HG03108 (cell line): Measurements from ENCODE around the gene PDCD1LG2.
"Not testable (repeated sequence)": the region's sequence is repeated elsewhere in the genome, so short reads cannot be mapped to it uniquely, and the experiment has no call there.

Experiments
- ATAC-seq: cut with Tn5 transposase; IDR thresholded peaks from one replicate; pipeline ENCODE4 v1.9.1; 2021; ENCODE audit warnings: moderate library complexity; ENCODE audit not compliant: unreplicated experiment

The PDCD1LG2 gene

GRCh38 chr9:5493679-5494511 is 16.4 kb upstream of the PDCD1LG2 start:
- peak; percentile 77 for ATAC-seq

- ATAC-seq: not testable (repeated sequence)
These were observed 15.6 kb upstream of the PDCD1LG2 start for GRCh38 chr9:5494765-5495164.

- no peak for ATAC-seq
These were observed 11.2 kb upstream of the PDCD1LG2 start for GRCh38 chr9:5499157-5499556.

- no peak for ATAC-seq
These were observed 10.4 kb upstream of the PDCD1LG2 start for GRCh38 chr9:5499889-5500398.

DNA sequence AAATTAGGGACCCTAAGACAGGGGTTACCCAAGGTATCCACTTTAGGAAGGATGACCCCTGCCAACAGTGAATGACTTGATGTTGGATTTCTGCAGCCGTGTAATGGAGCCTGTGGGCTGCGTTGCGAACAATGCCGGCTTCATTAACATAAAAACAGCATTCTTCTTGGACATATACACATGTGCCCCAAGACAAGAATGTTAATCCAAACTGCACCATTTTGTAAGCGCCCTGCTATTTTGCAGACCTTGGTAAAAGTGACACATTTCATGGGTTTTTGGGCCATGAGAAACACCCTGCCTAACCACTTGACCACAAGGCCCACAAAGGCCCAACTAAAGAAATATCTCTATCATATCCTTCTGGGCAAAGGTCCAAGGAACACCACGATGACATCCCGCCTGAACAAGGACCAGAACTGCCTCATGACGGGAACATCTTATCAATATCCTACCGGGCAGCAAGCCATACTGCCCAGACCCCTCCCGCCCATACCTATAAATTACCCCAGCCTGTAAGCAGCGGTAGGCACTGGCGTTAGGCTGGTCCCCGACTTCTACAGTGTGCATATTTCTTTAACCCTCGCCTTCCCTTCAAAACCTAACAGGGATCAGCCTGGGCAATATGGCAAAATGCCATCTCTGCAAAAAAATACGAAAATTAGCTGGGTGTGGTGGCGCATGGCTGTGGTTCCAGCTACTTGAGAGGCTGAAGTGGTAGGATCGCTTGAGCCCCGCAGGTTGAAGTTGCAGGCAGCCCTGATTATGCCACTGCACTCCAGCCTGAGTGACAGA is 9.7 kb upstream of the PDCD1LG2 start:
- ATAC-seq: no peak

GRCh38 chr9:5502553-5502952 is 7.8 kb upstream of the PDCD1LG2 start:
- ATAC-seq: no peak

- no peak for ATAC-seq
These were observed 758 bp upstream of the PDCD1LG2 start for GRCh38 chr9:5509573-5509972.

- no peak for ATAC-seq
These were observed 658 bp downstream of the PDCD1LG2 start for GRCh38 chr9:5510989-5511388.

GRCh38 chr9:5511476-5511875 is 1.1 kb downstream of the PDCD1LG2 start:
- ATAC-seq: no peak

- no peak for ATAC-seq
These were observed 1.7 kb downstream of the PDCD1LG2 start for GRCh38 chr9:5511935-5512580.

GRCh38 chr9:5512658-5513452 is 2.5 kb downstream of the PDCD1LG2 start:
- no peak for ATAC-seq

DNA sequence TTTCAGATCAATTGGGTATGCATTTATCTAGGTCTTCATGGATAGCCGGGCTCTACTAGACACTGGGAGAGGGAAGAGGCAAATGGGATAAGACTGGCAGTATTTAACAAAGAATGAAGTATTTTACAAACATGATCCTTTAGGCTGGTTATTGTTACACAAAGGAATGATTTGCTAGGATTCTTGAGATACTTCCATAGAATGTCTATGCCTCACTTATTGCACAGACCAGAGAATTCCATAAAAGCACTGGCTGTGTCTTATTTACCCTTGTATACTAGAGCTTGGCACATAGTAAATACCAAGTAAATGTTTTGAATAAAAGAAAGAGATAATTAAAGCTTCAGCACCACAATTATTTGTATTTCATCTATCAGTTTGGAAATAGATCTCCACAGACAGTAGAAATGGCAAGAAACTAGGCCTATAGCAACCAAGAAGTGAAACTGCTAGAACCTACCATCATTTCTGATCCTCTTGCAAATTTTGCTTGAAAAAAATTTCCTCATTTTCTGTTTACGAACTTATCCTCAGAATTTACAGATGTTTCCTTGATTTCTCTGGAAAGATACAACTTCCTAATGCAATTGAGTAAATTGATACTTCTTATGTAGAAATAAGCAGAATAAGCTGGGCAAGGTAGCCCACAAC is 3.8 kb downstream of the PDCD1LG2 start:
- no peak for ATAC-seq

- ATAC-seq: no peak
These were observed 4.4 kb downstream of the PDCD1LG2 start for GRCh38 chr9:5514617-5515260.

GRCh38 chr9:5515261-5515650 is 4.9 kb downstream of the PDCD1LG2 start:
- no peak for ATAC-seq

DNA sequence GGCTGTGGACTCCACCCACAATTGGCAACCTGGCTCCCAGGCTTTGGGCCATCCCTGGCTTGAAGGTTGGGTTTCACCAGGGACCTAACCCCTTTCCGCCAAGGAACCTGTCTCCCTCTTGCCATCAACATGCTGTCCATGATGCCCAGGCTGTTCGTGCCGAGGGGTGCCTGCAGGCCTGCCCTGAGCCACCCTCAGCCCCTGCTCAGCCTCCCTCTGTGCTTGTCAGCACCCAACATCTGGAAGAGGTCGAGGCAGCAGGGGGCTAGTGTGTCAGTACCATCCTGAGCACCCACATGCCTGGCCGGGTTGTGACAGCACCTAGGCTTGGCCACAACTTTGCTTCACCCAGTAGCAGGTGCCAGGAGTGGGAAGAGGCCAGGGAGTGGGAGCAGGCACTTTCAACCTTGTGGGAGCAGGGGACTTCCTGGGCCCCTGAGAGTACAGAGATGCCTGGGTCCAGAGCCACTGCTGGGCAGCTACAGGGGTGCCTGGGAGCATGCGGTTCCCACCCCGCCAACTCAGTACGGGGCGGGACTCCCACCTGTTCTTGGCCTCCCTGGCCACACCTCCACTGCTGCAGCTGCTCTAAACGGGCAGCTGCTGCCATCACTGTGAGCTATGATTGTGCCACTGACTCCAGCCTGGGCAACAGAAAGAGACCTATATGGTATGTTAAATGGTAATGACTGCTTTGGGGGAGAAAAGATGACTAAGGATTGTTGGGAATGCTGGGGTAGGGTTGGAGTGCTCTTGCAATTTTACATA is 6.3 kb downstream of the PDCD1LG2 start:
- ATAC-seq: no peak

DNA sequence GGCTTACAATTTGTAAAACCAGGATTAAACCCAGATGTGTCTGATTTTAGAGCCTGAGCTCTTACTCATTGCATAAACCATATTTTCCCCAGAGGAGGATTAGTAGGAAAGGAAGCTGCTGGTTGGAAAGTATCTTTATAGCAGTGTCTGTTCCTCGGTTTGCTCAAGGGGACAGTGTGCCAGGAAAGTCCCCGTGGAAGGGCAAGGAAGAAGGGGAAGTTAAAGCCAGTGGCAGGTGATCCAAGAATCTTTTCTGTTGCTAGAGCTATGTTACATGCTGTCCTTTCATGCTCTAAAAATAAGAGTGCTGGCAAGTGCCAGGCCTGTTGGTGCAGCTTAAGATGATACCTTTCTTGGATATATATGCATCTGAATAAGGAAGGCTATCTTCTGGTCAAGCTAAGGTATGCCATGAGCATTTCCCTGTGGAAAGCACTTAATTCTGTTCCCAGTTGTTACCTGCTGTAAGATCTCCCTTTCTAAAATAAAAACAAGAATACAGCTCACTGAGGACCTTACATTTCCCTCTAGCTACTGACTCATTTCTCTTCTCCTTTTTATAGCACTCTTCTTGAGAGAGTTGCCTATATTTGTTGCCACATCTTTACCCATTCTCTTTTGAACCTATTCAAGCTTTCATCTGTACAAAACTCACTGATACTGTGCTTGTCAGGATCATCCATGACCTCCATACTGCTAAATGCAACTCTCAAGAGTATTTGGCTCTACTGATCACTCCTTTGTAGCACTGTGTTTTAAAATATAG is 8.0 kb downstream of the PDCD1LG2 start:
- peak; percentile 62 for ATAC-seq

DNA sequence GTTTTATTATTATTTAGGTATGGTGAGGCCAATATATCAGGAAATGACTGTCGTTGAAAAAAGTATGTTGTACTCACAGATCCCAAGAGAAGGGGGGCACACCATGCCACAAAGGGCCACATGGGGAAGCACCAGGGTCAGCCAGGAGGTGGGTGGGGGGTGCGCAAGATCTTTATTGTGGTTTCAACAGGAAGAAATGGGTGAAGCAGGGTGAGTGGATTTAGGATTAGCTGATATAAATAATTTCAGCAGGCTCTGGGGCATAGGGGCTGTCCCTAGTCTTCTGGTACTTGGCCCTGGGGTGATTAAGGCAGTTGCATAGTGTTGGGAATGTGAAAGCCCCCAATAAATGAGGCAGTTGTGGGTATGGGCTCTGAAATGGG is 8.6 kb downstream of the PDCD1LG2 start:
- ATAC-seq: peak; percentile 21

GRCh38 chr9:5524090-5524489 is 13.8 kb downstream of the PDCD1LG2 start:
- ATAC-seq: no peak
